Upper lobe of right lung (tissue), 1 donor: ENCODE measurements around the gene CARS2. TPM values are rescaled to one million over a fixed set of nuclear protein-coding genes. Genes with fewer than 3 reads are reported as not detected.

Experiments used
- ATAC-seq: fragments of 200-7000 bp; cut with Tn5 transposase; one replicate; pipeline ENCODE4 v1.9.1; 2020; ENCODE audit warnings: mild to moderate bottlenecking, moderate library complexity
- DNase-seq: peaks from one replicate; pipeline ENCODE4 v3.0.0-alpha.2; 2020
- H3K27ac ChIP-seq: fragments of 200-600 bp; one replicate; pipeline ENCODE4 v1.8.0; 2022
- H3K27me3 ChIP-seq: fragments of 200-600 bp; one replicate; pipeline ENCODE4 v1.8.0; 2022; ENCODE audit warnings: mild to moderate bottlenecking
- H3K36me3 ChIP-seq: fragments of 200-600 bp; one replicate; pipeline ENCODE4 v1.8.0; 2022
- H3K4me1 ChIP-seq: fragments of 200-600 bp; one replicate; pipeline ENCODE4 v1.8.0; 2022
- H3K4me3 ChIP-seq: fragments of 200-600 bp; one replicate; pipeline ENCODE4 v1.8.0; 2022; ENCODE audit warnings: mild to moderate bottlenecking
- H3K9me3 ChIP-seq: fragments of 200-600 bp; one replicate; pipeline ENCODE4 v1.8.0; 2022
- intact Hi-C: fragments of 100-400 bp; cut with DNase I; formaldehyde crosslinking; loops from one replicate; pipeline ENCODE4 v1.11.0; 2022
- total RNA-seq: library from RNA; stranded (reverse); fragmentation: NEBNext Ultra II Directional; extraction: Animal tissue kit (Norgen Biotek cat#: 25700); gene quantifications from one replicate; pipeline ENCODE4 v1.2.1, GENCODE V29; 2021
- TF ChIP-seq, protein P1 (sequence below): fragments of 200-600 bp; IDR thresholded peaks from one replicate; pipeline ENCODE4 v1.8.0; 2022; ENCODE audit warnings: antibody characterized with exemption
- donor health status: DM: no; HTN: yes; CAD: no; lungs with severe emphysema.

Gene CARS2
- total RNA-seq, 1 donor from 2014 or later = 69.5 TPM

DNA sequence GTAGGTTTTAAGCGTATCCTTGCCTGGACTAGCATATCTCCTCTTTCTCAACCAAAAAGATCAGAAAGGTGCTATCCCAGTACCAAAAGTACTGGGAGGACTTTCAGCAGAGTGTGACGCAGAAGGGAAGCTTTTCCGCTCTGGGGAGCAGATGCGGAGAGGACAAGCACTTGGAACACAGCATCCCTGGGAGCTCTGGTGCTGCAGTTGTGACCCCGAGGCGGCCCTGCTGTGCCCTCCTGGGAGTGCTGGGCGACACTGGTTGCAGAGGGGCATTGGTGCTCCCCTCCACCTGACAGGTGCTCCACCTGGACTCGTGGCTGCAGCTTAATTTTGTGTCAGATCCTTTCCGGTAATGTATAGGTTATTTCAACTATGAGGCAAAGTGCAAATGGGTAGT, 87.1 kb downstream of the CARS2 start:
- Histone ChIP-seq H3K36me3 (peaks cover 16% of the 10 kb centered on the region), H3K4me1 (peaks cover 22% of the 10 kb centered on the region), H3K9me3 (no peaks in the 10 kb centered on the region), H3K27ac (no peak overlapping the region), H3K27me3 (no peaks in the 10 kb centered on the region), H3K4me3 (no peak overlapping the region)
- DNase-seq = no peak
- no peak for ATAC-seq
- intact Hi-C loops = no loop called here
- TF ChIP-seq, protein P1, sequence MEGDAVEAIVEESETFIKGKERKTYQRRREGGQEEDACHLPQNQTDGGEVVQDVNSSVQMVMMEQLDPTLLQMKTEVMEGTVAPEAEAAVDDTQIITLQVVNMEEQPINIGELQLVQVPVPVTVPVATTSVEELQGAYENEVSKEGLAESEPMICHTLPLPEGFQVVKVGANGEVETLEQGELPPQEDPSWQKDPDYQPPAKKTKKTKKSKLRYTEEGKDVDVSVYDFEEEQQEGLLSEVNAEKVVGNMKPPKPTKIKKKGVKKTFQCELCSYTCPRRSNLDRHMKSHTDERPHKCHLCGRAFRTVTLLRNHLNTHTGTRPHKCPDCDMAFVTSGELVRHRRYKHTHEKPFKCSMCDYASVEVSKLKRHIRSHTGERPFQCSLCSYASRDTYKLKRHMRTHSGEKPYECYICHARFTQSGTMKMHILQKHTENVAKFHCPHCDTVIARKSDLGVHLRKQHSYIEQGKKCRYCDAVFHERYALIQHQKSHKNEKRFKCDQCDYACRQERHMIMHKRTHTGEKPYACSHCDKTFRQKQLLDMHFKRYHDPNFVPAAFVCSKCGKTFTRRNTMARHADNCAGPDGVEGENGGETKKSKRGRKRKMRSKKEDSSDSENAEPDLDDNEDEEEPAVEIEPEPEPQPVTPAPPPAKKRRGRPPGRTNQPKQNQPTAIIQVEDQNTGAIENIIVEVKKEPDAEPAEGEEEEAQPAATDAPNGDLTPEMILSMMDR = no peak

- DNase-seq (no peak), ATAC-seq (no peak)
- Histone ChIP-seq H3K27ac (no peak overlapping the region), H3K9me3 (no peaks in the 10 kb centered on the region), H3K4me3 (no peak overlapping the region), H3K36me3 (peaks cover 10% of the 10 kb centered on the region), H3K27me3 (no peaks in the 10 kb centered on the region), H3K4me1 (peaks cover 22% of the 10 kb centered on the region)
- TF ChIP-seq, protein P1 = no peak
- intact Hi-C loops = no loop called here
Measured at GRCh38 chr13:110618167-110618566, 87.7 kb downstream of the CARS2 start.

DNA sequence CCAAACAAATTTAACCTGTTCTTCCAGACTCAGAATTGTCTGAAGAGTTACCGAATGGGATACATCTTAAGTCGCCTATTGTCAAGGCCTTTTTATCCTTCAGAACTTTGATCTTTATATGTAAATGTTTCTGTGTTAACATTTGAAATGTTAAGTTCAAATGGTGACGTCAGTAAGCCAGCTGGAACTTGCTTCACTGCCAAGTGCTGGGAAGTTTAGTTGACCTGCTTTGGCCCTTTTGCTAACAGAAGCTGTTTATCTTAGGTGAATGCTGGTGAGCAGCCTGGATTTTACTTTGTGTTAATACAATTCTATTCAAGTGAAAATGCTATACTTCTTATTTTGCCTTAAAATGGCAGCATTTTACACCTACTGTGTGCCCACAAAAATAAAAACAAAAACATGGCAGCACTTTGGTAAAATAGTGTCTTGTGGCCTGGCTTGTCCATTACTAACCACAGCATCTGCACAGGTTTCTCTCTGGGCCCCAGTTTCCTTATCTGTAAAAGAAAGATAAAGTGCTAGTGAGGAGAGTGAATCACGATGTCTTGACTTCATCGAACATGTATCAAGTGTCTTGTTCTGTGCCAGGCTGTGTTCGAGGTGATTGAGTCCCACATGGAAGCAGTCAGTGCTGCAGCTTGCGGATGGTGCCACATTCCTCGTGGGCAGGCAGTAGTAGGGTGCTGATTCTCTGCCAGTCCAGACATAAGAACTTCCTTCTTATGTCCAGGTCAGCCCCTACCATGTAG, 88.4 kb downstream of the CARS2 start:
- ATAC-seq (no peak), DNase-seq (no peak)
- TF ChIP-seq, protein P1 = no peak
- Histone ChIP-seq H3K4me1 (peaks cover 22% of the 10 kb centered on the region), H3K4me3 (peak overlapping the region; percentile 94), H3K27ac (no peak overlapping the region), H3K27me3 (no peaks in the 10 kb centered on the region), H3K9me3 (no peaks in the 10 kb centered on the region), H3K36me3 (peaks cover 3% of the 10 kb centered on the region)
- intact Hi-C loops = no loop called here

DNA sequence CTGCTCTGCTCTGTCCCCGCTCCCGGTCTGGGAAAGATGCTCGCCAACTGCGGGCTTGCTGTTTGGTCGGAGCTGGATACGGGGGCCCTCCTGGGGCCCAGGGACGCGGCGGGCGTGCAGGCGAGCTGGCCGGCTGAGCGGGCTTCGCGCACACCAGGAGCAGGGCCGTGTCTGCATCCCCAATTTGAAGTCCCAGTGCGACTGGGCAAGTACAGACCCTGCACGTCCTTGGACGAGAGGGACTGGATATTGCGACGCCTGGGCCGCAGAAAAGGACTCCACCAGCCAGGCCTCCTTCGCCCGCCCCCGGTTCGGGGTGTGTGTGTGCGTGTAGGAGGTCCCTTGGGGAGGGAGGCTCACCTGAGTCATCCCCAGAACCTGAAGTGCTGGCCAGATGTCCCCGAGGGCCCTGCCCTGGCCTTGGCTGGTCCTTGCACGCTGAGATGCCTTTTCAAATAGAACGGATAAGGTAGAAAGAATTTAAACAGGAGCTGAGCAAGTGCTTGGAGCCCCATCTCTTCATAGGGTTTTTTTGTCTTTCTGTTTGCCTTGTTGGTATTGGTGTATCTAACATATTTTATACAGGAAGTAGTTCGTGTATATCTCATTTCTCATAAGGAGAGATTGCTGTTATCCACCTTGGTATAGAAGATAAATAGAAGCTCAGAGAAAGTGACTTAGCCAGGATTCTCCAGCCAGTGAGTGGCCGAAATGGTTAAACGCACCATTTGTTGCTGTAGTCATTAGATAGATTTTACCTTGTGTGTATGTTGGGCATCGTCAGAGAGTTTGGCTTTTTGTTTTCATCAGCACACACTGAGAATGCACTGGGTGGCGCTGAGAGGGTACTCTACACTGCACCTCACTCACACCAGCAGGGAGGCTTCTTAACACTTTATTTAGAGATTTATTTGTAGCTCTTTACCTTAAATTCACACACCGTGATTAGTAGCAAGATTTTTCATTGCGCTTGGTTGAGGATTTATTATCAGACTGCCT, 89.5 kb downstream of the CARS2 start:
- TF ChIP-seq, protein P1 = no peak
- peak; percentile 49 for ATAC-seq
- peak overlapping the region; percentile 94 for H3K4me3 ChIP-seq
- H3K4me1 ChIP-seq = peaks cover 22% of the 10 kb centered on the region
- peak overlapping the region; percentile 91 for H3K27ac ChIP-seq
- H3K36me3 ChIP-seq = no peaks in the 10 kb centered on the region
- intact Hi-C loops = no loop called here
- no peaks in the 10 kb centered on the region for H3K27me3 ChIP-seq
- H3K9me3 ChIP-seq = no peaks in the 10 kb centered on the region
- no peak for DNase-seq

GRCh38 chr13:110615322-110616102, 90.4 kb downstream of the CARS2 start, which contains the start of gene NAXD:
Gene NAXD (plus strand): TSS chr13:110615545. CDS start chr13:110615602, 57 bp downstream.
- no peaks in the 10 kb centered on the region for H3K27me3 ChIP-seq
- intact Hi-C loops = no loop called here
- no peaks in the 10 kb centered on the region for H3K9me3 ChIP-seq
- H3K4me1 ChIP-seq = peaks cover 22% of the 10 kb centered on the region
- no peaks in the 10 kb centered on the region for H3K36me3 ChIP-seq
- peak within 1 kb of the TSS; percentile 91 for H3K27ac ChIP-seq
- H3K4me3 ChIP-seq = peak within 1 kb of the TSS; percentile 94
- TF ChIP-seq, protein P1 = no peak
- ATAC-seq (peak; percentile 96), DNase-seq (peak; percentile 97)
